CD14-positive monocyte (primary cell): ENCODE measurements around the gene TDRD1. TPM values are rescaled to one million over a fixed set of nuclear protein-coding genes. Genes with fewer than 3 reads are reported as not detected.

Source experiments
- DNase-seq, 3 donors: peaks; one replicate each; pipeline ENCODE4 v3.0.0-alpha.2; 2011 to 2022
- H2AFZ ChIP-seq: 2 replicates; pipeline ENCODE4 v1.6.0; 2012; ENCODE audit warnings: mild to moderate bottlenecking, low read depth, low read length, inconsistent platforms; ENCODE audit not compliant: insufficient read depth, poor library complexity, severe bottlenecking
- H3K27ac ChIP-seq, 2 donors: 1 replicate in 1 of 2; 2 replicates in 1 of 2; pipeline ENCODE4 v1.5.1; 2012 to 2013; ENCODE audit warnings: low read length in 2 of 2, control low read depth in 1 of 2, inconsistent platforms in 1 of 2, low read depth in 1 of 2, mild to moderate bottlenecking in 1 of 2
- H3K27me3 ChIP-seq, 2 donors: one replicate each; pipeline versions ENCODE4 v1.6.0 to v1.6.1; 2011 to 2013; ENCODE audit warnings: low read length in 2 of 2; ENCODE audit not compliant: control insufficient read depth in 2 of 2, insufficient read depth in 2 of 2
- H3K36me3 ChIP-seq, 2 donors: replicated peaks in 1 of 2; 1 replicate in 1 of 2; 2 replicates in 1 of 2; pipeline versions ENCODE4 v1.5.1 to v1.6.1; 2012 to 2013; ENCODE audit warnings: low read length in 2 of 2, control low read depth in 1 of 2, inconsistent platforms in 1 of 2, mild to moderate bottlenecking in 1 of 2; ENCODE audit not compliant: insufficient read depth in 2 of 2, control insufficient read depth in 1 of 2
- H3K4me1 ChIP-seq, 2 donors: 1 replicate in 1 of 2; 2 replicates in 1 of 2; pipeline versions ENCODE4 v1.5.1 to v1.6.1; 2012 to 2013; ENCODE audit warnings: low read length in 2 of 2, control low read depth in 1 of 2, inconsistent platforms in 1 of 2, mild to moderate bottlenecking in 1 of 2, moderate library complexity in 1 of 2; ENCODE audit not compliant: insufficient read depth in 2 of 2, control insufficient read depth in 1 of 2
- H3K4me2 ChIP-seq: replicated peaks from 2 replicates; pipeline ENCODE3; 2012; ENCODE audit warnings: low read length, moderate library complexity, mild to moderate bottlenecking; ENCODE audit not compliant: poor library complexity, severe bottlenecking; ENCODE audit errors: extremely low read depth
- H3K4me3 ChIP-seq, 3 experiments: fragments of 200-600 bp in 1 of 3; sonication (generic) in 1 of 3; replicated peaks in 1 of 3; 1 replicate in 2 of 3; 2 replicates in 1 of 3; pipeline ENCODE4 v1.5.1; 2011 to 2013; ENCODE audit warnings: low read length in 3 of 3, mild to moderate bottlenecking in 3 of 3, control low read depth in 2 of 3, low read depth in 2 of 3, inconsistent platforms in 1 of 3, moderate library complexity in 1 of 3
- H3K79me2 ChIP-seq: 2 replicates; pipeline ENCODE4 v1.6.0; 2012; ENCODE audit warnings: mild to moderate bottlenecking, control low read depth, inconsistent platforms, low read length, moderate library complexity; ENCODE audit not compliant: insufficient read depth
- H3K9ac ChIP-seq: 2 replicates; pipeline ENCODE4 v1.6.0; 2017; ENCODE audit warnings: low read length, mild to moderate bottlenecking; ENCODE audit not compliant: insufficient read depth, poor library complexity, severe bottlenecking
- H3K9me3 ChIP-seq, 2 donors: replicated peaks in 1 of 2; 1 replicate in 1 of 2; 2 replicates in 1 of 2; pipeline versions ENCODE4 v1.5.1 to v1.6.1; 2012 to 2013; ENCODE audit warnings: low read length in 2 of 2, control low read depth in 1 of 2; ENCODE audit not compliant: control insufficient read depth in 1 of 2, insufficient read depth in 1 of 2
- H4K20me1 ChIP-seq: 2 replicates; pipeline ENCODE4 v1.6.0; 2012; ENCODE audit warnings: mild to moderate bottlenecking, low read length, control low read depth, moderate library complexity; ENCODE audit not compliant: insufficient read depth
- H3K27ac Mint-ChIP-seq, 7 donors: one replicate each; pipeline ENCODE4 v1.8.0; 2020; ENCODE audit warnings: mild to moderate bottlenecking in 7 of 7, mixed read lengths in 7 of 7, moderate library complexity in 6 of 7, inconsistent platforms in 2 of 7
- H3K27me3 Mint-ChIP-seq, 3 donors: one replicate each; pipeline ENCODE4 v1.8.0; 2021 to 2022; ENCODE audit warnings: low read depth in 3 of 3, mild to moderate bottlenecking in 3 of 3, mixed read lengths in 3 of 3, moderate library complexity in 3 of 3, inconsistent platforms in 1 of 3
- H3K36me3 Mint-ChIP-seq, 2 donors: one replicate each; pipeline ENCODE4 v1.8.0; 2020; ENCODE audit warnings: mixed read lengths in 2 of 2, inconsistent platforms in 1 of 2, mild to moderate bottlenecking in 1 of 2
- H3K4me1 Mint-ChIP-seq: one replicate; pipeline ENCODE4 v1.8.0; 2020; ENCODE audit warnings: mild to moderate bottlenecking, mixed read lengths
- H3K4me3 Mint-ChIP-seq, 2 donors: one replicate each; pipeline ENCODE4 v1.8.0; 2020; ENCODE audit warnings: mild to moderate bottlenecking in 2 of 2, mixed read lengths in 2 of 2, moderate library complexity in 1 of 2
- H3K9me3 Mint-ChIP-seq, 7 donors: one replicate each; pipeline ENCODE4 v1.8.0; 2020 to 2022; ENCODE audit warnings: mixed read lengths in 7 of 7, mild to moderate bottlenecking in 6 of 7, moderate library complexity in 6 of 7, inconsistent platforms in 2 of 7
- WGBS: methylation state at CpG from one replicate; pipeline ENCODE4 v1.1.5; 2013; ENCODE audit warnings: missing lambda C conversion rate; ENCODE audit not compliant: insufficient coverage; 5-methylcytosine and 5-hydroxymethylcytosine counted together
- intact Hi-C, 2 donors: fragments of 100-400 bp; cut with micrococcal nuclease; formaldehyde crosslinking; loops; one replicate each; pipeline versions ENCODE4 v1.15.0 to v1.15.1; 2023
- polyA plus RNA-seq, 3 donors: library from polyadenylated mRNA; depleted of rRNA in 1 of 3; unstranded in 2 of 3; stranded (reverse) in 1 of 3; fragments of 300-500 nt in 2 of 3; fragments of >200 nt in 1 of 3; fragmentation: Illumina TruSeq in 2 of 3; gene quantifications; 1 replicate in 2 of 3; 2 replicates in 1 of 3; pipeline ENCODE4 v1.2.3, GENCODE V29; 2012 to 2021
- TF ChIP-seq, protein P1 (sequence below): fragments of 200-600 bp; IDR thresholded peaks from one replicate; pipeline ENCODE4 v1.8.0; 2022; ENCODE audit warnings: antibody characterized with exemption, mild to moderate bottlenecking

The TDRD1 gene
- polyA plus RNA-seq, 3 donors = not detected

DNA sequence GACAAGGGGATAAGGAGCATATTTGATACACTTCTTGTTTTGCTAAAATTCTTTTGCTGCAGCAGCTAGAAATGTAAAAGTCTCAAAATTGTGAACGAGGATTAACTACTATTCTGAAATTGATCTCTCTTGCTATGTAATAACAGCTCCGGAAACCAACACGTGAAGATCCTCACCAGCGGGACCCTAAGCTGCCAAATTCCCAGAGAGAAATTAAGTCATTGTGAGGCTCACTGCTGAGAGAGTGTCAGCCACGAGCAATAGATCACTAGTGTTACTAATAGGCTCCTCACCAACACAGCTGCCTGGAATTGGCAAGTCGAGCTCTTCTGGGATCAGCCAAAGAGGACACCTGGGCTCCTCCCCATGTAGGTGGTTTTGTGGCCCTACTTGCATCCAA lies 54.3 kb downstream of the TDRD1 start:
- no peak overlapping the region for H3K27ac ChIP-seq
- no peaks in the 10 kb centered on the region for H3K36me3 ChIP-seq
- no peaks in the 10 kb centered on the region for H3K9me3 ChIP-seq
- H3K4me1 ChIP-seq = no peaks in the 10 kb centered on the region
- TF ChIP-seq, protein P1, sequence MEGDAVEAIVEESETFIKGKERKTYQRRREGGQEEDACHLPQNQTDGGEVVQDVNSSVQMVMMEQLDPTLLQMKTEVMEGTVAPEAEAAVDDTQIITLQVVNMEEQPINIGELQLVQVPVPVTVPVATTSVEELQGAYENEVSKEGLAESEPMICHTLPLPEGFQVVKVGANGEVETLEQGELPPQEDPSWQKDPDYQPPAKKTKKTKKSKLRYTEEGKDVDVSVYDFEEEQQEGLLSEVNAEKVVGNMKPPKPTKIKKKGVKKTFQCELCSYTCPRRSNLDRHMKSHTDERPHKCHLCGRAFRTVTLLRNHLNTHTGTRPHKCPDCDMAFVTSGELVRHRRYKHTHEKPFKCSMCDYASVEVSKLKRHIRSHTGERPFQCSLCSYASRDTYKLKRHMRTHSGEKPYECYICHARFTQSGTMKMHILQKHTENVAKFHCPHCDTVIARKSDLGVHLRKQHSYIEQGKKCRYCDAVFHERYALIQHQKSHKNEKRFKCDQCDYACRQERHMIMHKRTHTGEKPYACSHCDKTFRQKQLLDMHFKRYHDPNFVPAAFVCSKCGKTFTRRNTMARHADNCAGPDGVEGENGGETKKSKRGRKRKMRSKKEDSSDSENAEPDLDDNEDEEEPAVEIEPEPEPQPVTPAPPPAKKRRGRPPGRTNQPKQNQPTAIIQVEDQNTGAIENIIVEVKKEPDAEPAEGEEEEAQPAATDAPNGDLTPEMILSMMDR = no peak
- Mint-ChIP-seq H3K36me3 (no peaks in the 10 kb centered on the region), H3K27me3 (peaks cover 21 to 29% (median 28%) of the 10 kb centered on the region in 3 donors), H3K27ac (no peak overlapping the region), H3K9me3 (no peaks in the 10 kb centered on the region), H3K4me1 (no peaks in the 10 kb centered on the region), H3K4me3 (no peak overlapping the region)
- no peaks in the 10 kb centered on the region for H4K20me1 ChIP-seq
- H3K4me2 ChIP-seq = no peak overlapping the region
- H3K9ac ChIP-seq = no peak overlapping the region
- WGBS = 86% methylated on average over 4 of the region's 6 CpGs
- H3K79me2 ChIP-seq = no peaks in the 10 kb centered on the region
- no peak overlapping the region for H2AFZ ChIP-seq
- intact Hi-C loops = no loop called here
- H3K4me3 ChIP-seq = no peak overlapping the region
- H3K27me3 ChIP-seq = peaks cover 7 to 17% of the 10 kb centered on the region in 2 donors
- DNase-seq = no peak

DNA sequence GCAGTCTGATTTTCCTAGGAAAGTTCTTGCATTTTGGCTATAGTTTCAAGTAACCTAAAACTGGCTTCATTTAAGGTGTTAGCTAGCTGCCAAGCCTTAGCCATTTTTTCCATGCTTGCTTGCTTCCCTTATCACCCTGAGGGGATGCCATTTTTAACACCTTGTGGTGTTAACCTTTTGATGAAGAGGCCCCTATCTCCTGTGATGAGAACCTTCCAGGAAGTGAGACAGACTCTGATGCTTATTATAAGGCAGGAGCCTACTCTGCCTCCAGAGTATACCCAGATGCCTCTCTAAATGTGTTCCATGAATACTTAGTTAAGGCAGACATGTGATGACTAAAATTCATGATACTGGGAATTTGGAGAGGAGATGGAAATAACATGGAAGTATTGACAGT lies 55.0 kb downstream of the TDRD1 start:
- peaks cover 2% of the 10 kb centered on the region for H3K4me1 Mint-ChIP-seq
- Histone ChIP-seq H3K9me3 (no peaks in the 10 kb centered on the region), H3K4me3 (no peak overlapping the region), H3K9ac (no peak overlapping the region), H3K27ac (no peak overlapping the region), H2AFZ (no peak overlapping the region), H3K4me1 (peaks cover 0 to 1% of the 10 kb centered on the region in 2 donors), H3K27me3 (peaks cover 13 to 24% of the 10 kb centered on the region in 2 donors), H3K36me3 (no peaks in the 10 kb centered on the region), H3K79me2 (no peaks in the 10 kb centered on the region), H3K4me2 (no peak overlapping the region), H4K20me1 (no peaks in the 10 kb centered on the region)
- H3K9me3 Mint-ChIP-seq = no peaks in the 10 kb centered on the region
- intact Hi-C loops = no loop called here
- no peaks in the 10 kb centered on the region for H3K36me3 Mint-ChIP-seq
- H3K27me3 Mint-ChIP-seq = peaks cover 27 to 35% (median 32%) of the 10 kb centered on the region in 3 donors
- TF ChIP-seq, protein P1 = no peak
- no peak overlapping the region for H3K27ac Mint-ChIP-seq
- H3K4me3 Mint-ChIP-seq = no peak overlapping the region
- no peak for DNase-seq
